Subcutaneous adipose tissue (tissue), 4 donors: ENCODE measurements around the gene DNAJB13. TPM values are rescaled to one million over a fixed set of nuclear protein-coding genes. Genes with fewer than 3 reads are reported as not detected.

Experiments used
- total RNA-seq, 4 donors: library from RNA; depleted of rRNA; stranded (reverse); fragments of >200 nt; gene quantifications; one replicate each; pipeline ENCODE4 v1.1.0, GENCODE V29; 2016
- TF ChIP-seq, protein P1 (sequence below): fragments of 450-650 bp; IDR thresholded peaks from one replicate; pipeline ENCODE4 v1.5.1; 2016; ENCODE audit warnings: low read depth, mild to moderate bottlenecking, control low read depth, antibody characterized with exemption, moderate library complexity

DNAJB13 gene
- total RNA-seq, 4 donors from 2014 or later: not detected

DNA sequence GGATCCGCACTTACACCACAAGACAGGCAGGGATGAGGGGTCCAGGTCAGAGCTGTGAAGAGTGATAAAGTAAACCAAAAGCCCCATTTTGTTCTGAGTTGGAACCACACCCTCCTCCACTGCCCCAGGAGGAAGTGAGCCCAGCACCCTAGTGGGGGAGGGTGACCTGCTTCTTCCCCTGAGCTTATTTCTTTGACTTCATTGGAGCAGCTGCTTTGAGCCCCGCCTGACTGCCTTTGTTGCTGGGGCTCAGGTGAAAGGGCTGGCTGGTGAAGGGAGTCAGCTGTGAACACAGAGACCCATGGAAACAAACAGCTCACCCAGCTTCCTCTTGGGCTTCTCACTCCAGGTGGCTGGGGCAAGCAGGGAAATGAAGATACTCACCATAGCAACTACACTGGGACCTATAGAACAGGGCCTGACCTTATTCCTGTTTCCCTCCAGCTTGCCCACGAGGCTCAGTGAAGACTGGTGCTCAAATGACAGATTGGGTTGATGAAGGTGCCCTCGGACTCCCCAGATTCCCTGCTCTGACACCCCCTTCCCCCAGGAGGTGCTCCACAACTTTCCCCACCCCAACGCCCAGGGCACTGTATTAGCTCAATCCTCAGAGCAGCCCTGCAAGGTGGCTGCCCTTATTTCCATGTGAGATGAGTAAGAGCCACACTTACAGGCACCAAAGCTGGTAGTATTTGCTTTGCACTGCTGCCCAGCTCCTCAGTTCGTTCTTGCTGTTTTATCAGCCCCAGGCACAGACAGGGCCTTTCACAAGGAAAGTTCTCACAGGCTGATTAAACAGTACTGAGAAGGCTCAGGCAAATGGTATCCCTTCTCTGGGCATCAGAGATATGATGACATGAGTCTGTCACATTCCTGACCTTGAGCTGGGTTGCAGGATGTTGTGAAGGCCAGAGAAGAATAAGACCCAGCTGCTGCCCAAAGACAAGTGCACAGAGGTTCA is 29.5 kb downstream of the DNAJB13 start:
- TF ChIP-seq, protein P1, sequence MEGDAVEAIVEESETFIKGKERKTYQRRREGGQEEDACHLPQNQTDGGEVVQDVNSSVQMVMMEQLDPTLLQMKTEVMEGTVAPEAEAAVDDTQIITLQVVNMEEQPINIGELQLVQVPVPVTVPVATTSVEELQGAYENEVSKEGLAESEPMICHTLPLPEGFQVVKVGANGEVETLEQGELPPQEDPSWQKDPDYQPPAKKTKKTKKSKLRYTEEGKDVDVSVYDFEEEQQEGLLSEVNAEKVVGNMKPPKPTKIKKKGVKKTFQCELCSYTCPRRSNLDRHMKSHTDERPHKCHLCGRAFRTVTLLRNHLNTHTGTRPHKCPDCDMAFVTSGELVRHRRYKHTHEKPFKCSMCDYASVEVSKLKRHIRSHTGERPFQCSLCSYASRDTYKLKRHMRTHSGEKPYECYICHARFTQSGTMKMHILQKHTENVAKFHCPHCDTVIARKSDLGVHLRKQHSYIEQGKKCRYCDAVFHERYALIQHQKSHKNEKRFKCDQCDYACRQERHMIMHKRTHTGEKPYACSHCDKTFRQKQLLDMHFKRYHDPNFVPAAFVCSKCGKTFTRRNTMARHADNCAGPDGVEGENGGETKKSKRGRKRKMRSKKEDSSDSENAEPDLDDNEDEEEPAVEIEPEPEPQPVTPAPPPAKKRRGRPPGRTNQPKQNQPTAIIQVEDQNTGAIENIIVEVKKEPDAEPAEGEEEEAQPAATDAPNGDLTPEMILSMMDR: no peak

DNA sequence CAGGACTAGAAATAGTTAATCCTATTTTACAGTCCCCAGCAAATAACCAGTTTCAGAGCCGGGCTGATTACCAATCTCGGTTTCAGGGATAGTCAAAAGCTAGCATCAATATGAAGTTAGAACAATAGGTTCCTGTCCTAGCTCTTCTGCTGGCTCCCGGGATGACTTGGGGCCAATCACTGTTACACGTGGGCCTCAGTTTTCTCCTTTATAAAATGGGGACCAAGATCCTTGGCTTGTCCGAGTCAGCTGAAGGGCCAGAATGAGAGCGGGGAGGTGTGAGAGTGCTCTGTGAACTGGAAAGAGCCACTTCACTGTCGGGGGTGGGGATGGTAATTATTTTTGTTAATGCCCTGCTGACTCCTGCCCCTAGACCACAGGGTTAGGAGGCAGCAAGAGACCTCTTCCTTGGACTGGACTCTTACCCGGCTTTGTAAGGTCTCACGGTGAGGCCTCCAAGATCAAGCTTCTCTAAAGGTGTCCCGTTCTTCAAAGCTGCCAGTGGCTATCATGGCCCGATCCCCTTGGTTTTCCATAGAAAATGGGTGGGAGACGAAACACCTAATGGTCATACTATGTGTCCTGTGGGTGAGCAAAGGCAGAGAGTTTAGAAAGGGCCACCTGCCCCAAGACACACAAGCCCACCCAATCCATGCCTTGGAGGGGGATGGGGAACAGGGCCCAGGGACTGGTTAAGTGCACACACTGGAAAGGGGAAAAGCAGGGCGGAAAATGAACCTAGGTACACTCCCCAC is 30.4 kb downstream of the DNAJB13 start:
- TF ChIP-seq, protein P1: no peak

DNA sequence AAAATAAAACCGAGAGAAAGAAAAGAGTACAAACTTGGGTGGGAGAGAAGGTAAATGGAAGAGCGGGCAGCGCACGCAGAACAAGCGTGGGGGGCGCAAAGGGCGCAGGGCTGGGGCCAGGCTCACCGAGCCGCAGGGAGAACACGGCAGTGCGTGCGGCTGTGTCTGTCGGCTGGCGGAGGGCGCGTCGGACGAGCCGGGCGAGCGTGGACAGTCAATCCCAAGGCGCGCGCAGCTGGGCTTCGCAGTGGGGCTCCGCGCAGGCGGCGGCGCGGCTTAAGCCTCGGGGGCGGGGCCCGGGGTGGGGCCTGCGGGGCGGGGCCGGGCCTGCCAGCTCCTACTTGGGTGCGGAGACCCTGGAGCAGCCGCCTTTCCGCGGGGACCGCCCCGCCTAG is 31.8 kb downstream of the DNAJB13 start, which contains the start of gene UCP2:
Gene UCP2 (minus strand): TSS at position 249 of the 395 bp plus-strand sequence. CDS start 4,465 bp downstream, outside the sequence.
- TF ChIP-seq, protein P1: no peak

DNA sequence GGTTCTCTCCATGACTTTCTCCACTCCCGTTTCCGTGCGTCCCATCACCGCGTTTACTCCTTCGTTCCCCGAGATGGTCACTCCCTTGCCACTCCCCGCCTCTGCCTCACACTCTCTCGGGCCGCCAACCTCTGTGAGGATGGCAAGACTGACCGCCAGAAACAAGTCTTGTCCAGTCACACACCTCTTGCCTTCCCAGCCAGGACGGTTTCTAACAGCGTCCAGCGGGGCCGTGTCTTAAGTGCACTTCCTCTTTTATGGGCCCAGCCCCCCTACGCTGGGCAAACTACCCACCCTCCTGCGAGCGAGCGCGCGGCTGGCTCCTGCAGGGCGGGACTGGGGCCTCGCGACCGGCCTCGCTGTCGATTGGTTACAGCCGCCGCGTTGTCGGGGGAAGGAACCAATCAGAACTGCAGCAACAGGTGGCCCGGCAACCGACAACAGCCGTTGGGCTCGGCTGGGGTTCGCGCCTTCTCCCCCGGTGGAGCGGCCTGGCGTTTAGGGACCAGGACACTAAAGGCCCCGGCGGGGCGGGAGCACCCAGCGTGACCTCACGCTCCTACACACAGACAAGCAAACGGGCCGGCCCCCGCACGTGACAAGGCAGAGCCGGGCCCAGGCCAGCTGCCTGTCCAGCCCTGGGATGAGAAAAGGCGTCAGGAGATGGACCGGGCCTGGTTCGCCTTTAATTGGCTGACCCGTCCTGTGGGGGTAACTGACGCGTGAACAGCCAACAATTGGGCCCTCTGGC is 32.3 kb downstream of the DNAJB13 start:
- TF ChIP-seq, protein P1: no peak

DNA sequence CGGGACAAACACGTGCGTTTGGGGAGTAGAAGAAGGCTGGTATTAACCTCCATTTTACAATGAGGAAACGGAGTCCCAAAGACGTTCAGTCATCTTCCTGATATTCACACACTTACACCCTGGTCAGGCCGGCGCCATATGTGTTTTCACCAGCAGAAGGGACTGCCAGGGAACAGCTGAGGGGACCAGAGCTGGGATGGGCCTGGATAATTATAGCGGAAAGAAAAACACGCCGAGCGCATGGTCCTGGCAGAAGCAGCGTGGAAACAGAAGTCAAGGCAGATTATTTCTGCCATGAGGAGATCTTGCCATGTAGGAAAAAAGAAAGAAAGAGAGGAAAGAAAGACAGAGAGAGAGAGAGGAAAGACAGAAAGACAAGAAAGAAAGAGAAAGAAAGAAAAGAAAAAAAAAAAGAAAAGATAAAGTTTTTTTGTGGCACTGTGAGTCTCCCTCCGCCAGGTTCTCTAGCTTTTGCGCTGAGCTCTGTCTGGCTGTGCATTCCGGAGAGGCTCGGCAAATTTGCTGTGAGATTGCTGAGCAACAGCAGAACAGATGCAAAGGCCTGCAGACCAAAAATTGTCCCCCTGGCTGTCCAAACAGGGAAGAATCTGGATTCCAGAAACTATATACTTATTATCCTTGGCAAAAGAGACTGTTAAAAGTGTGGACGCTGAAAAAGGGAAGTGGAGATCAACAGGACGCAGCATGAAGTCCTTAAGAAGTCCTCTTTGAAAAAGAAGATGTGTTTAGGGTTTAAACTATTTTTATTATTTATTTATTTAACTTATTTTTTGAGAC is 33.1 kb downstream of the DNAJB13 start:
- TF ChIP-seq, protein P1: no peak

DNA sequence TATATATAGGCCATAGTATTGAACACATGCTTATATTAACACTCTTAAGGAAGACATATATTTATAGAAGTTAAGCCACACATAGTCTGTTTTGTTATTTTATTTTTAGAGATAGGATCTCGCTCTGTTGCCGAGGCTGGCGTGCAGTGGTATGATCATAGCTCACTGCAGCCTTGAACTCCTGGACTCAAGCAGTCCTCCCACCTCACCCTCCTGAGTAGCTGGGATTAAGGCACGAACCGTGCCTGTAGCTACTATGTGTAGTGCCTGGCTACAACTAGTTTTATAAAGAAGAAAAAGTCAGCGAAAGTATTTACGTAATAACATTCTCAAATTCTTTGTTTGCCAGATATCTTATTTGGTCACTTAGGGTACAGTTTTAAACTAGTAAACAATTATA is 37.4 kb downstream of the DNAJB13 start:
- TF ChIP-seq, protein P1: no peak
